Endothelial cell of umbilical vein (primary cell): ENCODE results near the gene KIZ. TPM values are rescaled to one million over a fixed set of nuclear protein-coding genes. Genes with fewer than 3 reads are reported as not detected.

Experiments used
- BruUV-seq: library from RNA; stranded (reverse); fragments of 400-500 nt; replicated peaks from 2 replicates; lab custom pipeline; 2021; lab: Mats Ljungman, UMichigan
- CTCF ChIA-PET: fragments of 300-600, 350-600 bp; sonication (Branson Sonifier 250); formaldehyde crosslinking; loops from one replicate; lab custom pipeline; 2021; ENCODE audit warnings: antibody characterized with exemption, inconsistent platforms; lab: Charles Lee
- POLR2A ChIA-PET: fragments of 300-600, 350-600 bp; sonication (Branson Sonifier 250); formaldehyde crosslinking; loops from one replicate; lab custom pipeline; 2021; ENCODE audit warnings: antibody characterized with exemption, inconsistent platforms; lab: Charles Lee
- DNase-seq: peaks from one replicate; pipeline ENCODE4 v3.0.0-alpha.2; 2011; ENCODE audit warnings: low read depth, low spot score
- FAIRE-seq: peaks from 2 replicates; lab custom pipeline; 2011; peaks lifted over from hg19 to GRCh38; lab: Jason Lieb, UNC
- H2AFZ ChIP-seq: 2 replicates; pipeline ENCODE4 v1.6.0; 2012; ENCODE audit warnings: low read depth, low read length, control low read depth, inconsistent platforms
- H3K27ac ChIP-seq: 2 replicates; pipeline ENCODE4 v1.5.1; 2011; ENCODE audit warnings: low read depth, mild to moderate bottlenecking, control low read depth, low read length, moderate library complexity; ENCODE audit not compliant: insufficient read depth
- H3K27me3 ChIP-seq, 2 experiments: 2 replicates each; pipeline versions ENCODE4 v1.6.0 to v1.6.1; 2011; ENCODE audit warnings: low read length in 2 of 2, mixed read lengths in 1 of 2; ENCODE audit not compliant: control insufficient read depth in 2 of 2, insufficient read depth in 2 of 2
- H3K36me3 ChIP-seq, 2 experiments: 2 replicates in 1 of 2; 3 replicates in 1 of 2; pipeline ENCODE4 v1.5.1; 2011; ENCODE audit warnings: low read length in 2 of 2, mild to moderate bottlenecking in 1 of 2, moderate library complexity in 1 of 2; ENCODE audit not compliant: control insufficient read depth in 2 of 2, insufficient read depth in 2 of 2; ENCODE audit errors: extremely low read depth in 1 of 2
- H3K4me1 ChIP-seq: 3 replicates; pipeline ENCODE4 v1.5.1; 2011; ENCODE audit warnings: mild to moderate bottlenecking, low read length; ENCODE audit not compliant: control insufficient read depth, insufficient read depth; ENCODE audit errors: extremely low read depth
- H3K4me2 ChIP-seq: 2 replicates; pipeline ENCODE4 v1.6.1; 2011; ENCODE audit warnings: low read length, control low read depth, mixed read lengths; ENCODE audit not compliant: insufficient read depth
- H3K4me3 ChIP-seq, 3 experiments: fragments of 200-600 bp in 1 of 3; sonication (generic), shearing (Covaris generic) in 1 of 3; replicated peaks in 1 of 3; 2 replicates each; pipeline ENCODE4 v1.5.1; 2011 to 2016; ENCODE audit warnings: control low read depth in 3 of 3, low read length in 3 of 3, mild to moderate bottlenecking in 2 of 3, inconsistent platforms in 1 of 3, low read depth in 1 of 3, moderate library complexity in 1 of 3; ENCODE audit not compliant: insufficient read depth in 1 of 3
- H3K79me2 ChIP-seq: 2 replicates; pipeline ENCODE4 v1.6.0; 2012; ENCODE audit warnings: low read length, inconsistent platforms; ENCODE audit not compliant: control insufficient read depth, insufficient read depth
- H3K9ac ChIP-seq: replicated peaks from 2 replicates; pipeline ENCODE3; 2011; ENCODE audit warnings: low read length, control low read depth; ENCODE audit not compliant: insufficient read depth; ENCODE audit errors: extremely low read depth
- H3K9me1 ChIP-seq: replicated peaks from 3 replicates; pipeline ENCODE4 v1.6.0; 2011; ENCODE audit warnings: mild to moderate bottlenecking, low read length; ENCODE audit not compliant: control insufficient read depth, insufficient read depth; ENCODE audit errors: extremely low read depth
- H3K9me3 ChIP-seq: replicated peaks from 2 replicates; pipeline ENCODE4 v1.5.1; 2012; ENCODE audit warnings: low read length, inconsistent platforms; ENCODE audit not compliant: control insufficient read depth, insufficient read depth
- H4K20me1 ChIP-seq: replicated peaks from 2 replicates; pipeline ENCODE3; 2011; ENCODE audit warnings: mild to moderate bottlenecking, low read length; ENCODE audit not compliant: control insufficient read depth, insufficient read depth; ENCODE audit errors: extremely low read depth
- CTCF ChIP-seq, 2 donors: IDR thresholded peaks; 1 replicate in 1 of 2; 2 replicates in 1 of 2; pipeline ENCODE4 v1.5.1; 2011; ENCODE audit warnings: low read length in 2 of 2, mild to moderate bottlenecking in 2 of 2, moderate library complexity in 2 of 2, control low read depth in 1 of 2, inconsistent platforms in 1 of 2, low read depth in 1 of 2; ENCODE audit not compliant: insufficient read depth in 1 of 2; ENCODE audit errors: extremely low read depth in 1 of 2
- EZH2 ChIP-seq: IDR thresholded peaks from 2 replicates; pipeline ENCODE4 v1.6.1; 2012; ENCODE audit warnings: borderline replicate concordance, low read depth, mild to moderate bottlenecking, moderate library complexity, low read length, inconsistent platforms; ENCODE audit not compliant: severe bottlenecking
- FOS ChIP-seq: IDR thresholded peaks from 2 replicates; pipeline ENCODE4 v1.6.1; 2011; ENCODE audit warnings: mild to moderate bottlenecking, low read length, moderate library complexity, borderline replicate concordance; ENCODE audit not compliant: insufficient read depth
- GATA2 ChIP-seq: IDR thresholded peaks from 2 replicates; pipeline ENCODE4 v1.7.0; 2011; ENCODE audit warnings: low read depth, mild to moderate bottlenecking, moderate library complexity, mixed read lengths, low read length; ENCODE audit not compliant: insufficient read length, insufficient read depth
- JUN ChIP-seq: IDR thresholded peaks from 2 replicates; pipeline ENCODE4 v1.6.1; 2011; ENCODE audit warnings: borderline replicate concordance, low read depth; ENCODE audit not compliant: insufficient read length, insufficient read depth
- MAX ChIP-seq: IDR thresholded peaks from 2 replicates; pipeline ENCODE4 v1.6.1; 2011; ENCODE audit not compliant: insufficient read depth, insufficient read length
- MYC ChIP-seq: IDR thresholded peaks from one replicate; pipeline ENCODE4 v1.6.1; 2011; ENCODE audit warnings: mild to moderate bottlenecking, low read depth, low read length
- POLR2A ChIP-seq: IDR thresholded peaks from 2 replicates; pipeline ENCODE4 v1.6.1; 2012; ENCODE audit warnings: low read depth, mild to moderate bottlenecking, control low read depth, low read length
- POLR2AphosphoS5 ChIP-seq: IDR thresholded peaks from 2 replicates; pipeline ENCODE4 v1.6.1; 2012; ENCODE audit warnings: low read depth, mild to moderate bottlenecking, control low read depth, low read length, moderate library complexity; ENCODE audit not compliant: insufficient read depth
- dilution Hi-C: fragments of 300-500 bp; cut with MboI; formaldehyde crosslinking; loops from one replicate; pipeline ENCODE4 v1.15.0; 2019; ENCODE audit warnings: low sequenced_read_pairs; ENCODE audit not compliant: extremely low pct_ligation_motif_present
- intact Hi-C: fragments of 100-400 bp; cut with micrococcal nuclease; formaldehyde crosslinking; loops from one replicate; pipeline ENCODE4 v1.10.0; 2022
- polyA plus RNA-seq, 4 experiments: library from polyadenylated mRNA; depleted of rRNA in 3 of 4; stranded (reverse) in 3 of 4; unstranded in 1 of 4; fragments of >200 nt; gene quantifications; 2 replicates each; pipeline versions ENCODE4 v1.2.1 to v1.2.3, GENCODE V29; 2011 to 2012; ENCODE audit warnings: missing spikeins in 1 of 4
- total RNA-seq: library from RNA; stranded (reverse); gene quantifications from 2 replicates; pipeline ENCODE4 v1.2.3, GENCODE V29; 2021

KIZ gene
- total and polyA plus RNA-seq, 2 donors (not counting 3 experiments of a cell fraction or from before 2014, with no cell fraction given), result 3.9 to 7.3 TPM

- H3K4me1 ChIP-seq, result no peaks in the 10 kb centered on the region
- H3K4me3 ChIP-seq, result no peak overlapping the region
- no peak overlapping the region for H2AFZ ChIP-seq
- ChIA-PET POLR2A (no interaction called here), CTCF (no interaction called here)
- H3K9ac ChIP-seq, result no peak overlapping the region
- intact Hi-C loops (no loop called here), dilution Hi-C loops (no loop called here)
- no peak overlapping the region for H3K27ac ChIP-seq
- H3K9me3 ChIP-seq, result no peaks in the 10 kb centered on the region
- no peaks in the 10 kb centered on the region for H3K9me1 ChIP-seq
- no peak overlapping the region for H3K4me2 ChIP-seq
- no peaks in the 10 kb centered on the region for H3K27me3 ChIP-seq
- no peaks in the 10 kb centered on the region for H3K36me3 ChIP-seq
- no TSS peak for BruUV-seq
- FAIRE-seq, result no peak
- DNase-seq, result no peak
- no peaks in the 10 kb centered on the region for H3K79me2 ChIP-seq
- TF ChIP-seq MAX (no peak), JUN (no peak), GATA2 (no peak), POLR2A (no peak), MYC (no peak), CTCF (IDR thresholded peaks at IDR 0.05; ENCODE audit: extremely low read depth in 1 of 2, insufficient read depth in 1 of 2, low read depth in 1 of 2, low read length in 2 of 2) (no peak), FOS (no peak), POLR2AphosphoS5 (no peak), EZH2 (no peak)
- no peaks in the 10 kb centered on the region for H4K20me1 ChIP-seq
Observed at GRCh38 chr20:21230686-21231085, 104.8 kb downstream of the KIZ start.
